GOT3 (cell line): ENCODE results near the gene BCL11B.

Source experiments
- DNase-seq: peaks from one replicate; lab custom pipeline; 2025; ENCODE audit warnings: mixed read lengths; lab: John Stamatoyannopoulos, UW

BCL11B gene

GRCh38 chr14:99119554-99120525, 152.2 kb downstream of the BCL11B start:
- no peak for DNase-seq
